HUES48 (cell line): ENCODE measurements around the gene IFFO2.

Experiments
- H3K27ac ChIP-seq: one replicate; pipeline ENCODE4 v1.7.0; 2013; ENCODE audit warnings: low read depth, low read length, inconsistent platforms
- H3K27me3 ChIP-seq: 2 replicates; pipeline ENCODE4 v1.6.1; 2013; ENCODE audit warnings: mild to moderate bottlenecking, low read length; ENCODE audit not compliant: control insufficient read depth, insufficient read depth
- H3K36me3 ChIP-seq: 2 replicates; pipeline ENCODE4 v1.6.1; 2013; ENCODE audit warnings: low read length; ENCODE audit not compliant: control insufficient read depth, insufficient read depth
- H3K4me1 ChIP-seq: 2 replicates; pipeline ENCODE4 v1.6.1; 2013; ENCODE audit warnings: mild to moderate bottlenecking, low read length; ENCODE audit not compliant: control insufficient read depth, insufficient read depth
- H3K4me3 ChIP-seq: 2 replicates; pipeline ENCODE4 v1.5.1; 2013; ENCODE audit warnings: mild to moderate bottlenecking, low read depth, low read length
- H3K9ac ChIP-seq: 2 replicates; pipeline ENCODE4 v1.6.1; 2013; ENCODE audit warnings: mild to moderate bottlenecking, low read depth, low read length, moderate library complexity
- H3K9me3 ChIP-seq: 2 replicates; pipeline ENCODE4 v1.6.1; 2013; ENCODE audit warnings: low read length; ENCODE audit not compliant: control insufficient read depth, insufficient read depth

IFFO2 gene

DNA sequence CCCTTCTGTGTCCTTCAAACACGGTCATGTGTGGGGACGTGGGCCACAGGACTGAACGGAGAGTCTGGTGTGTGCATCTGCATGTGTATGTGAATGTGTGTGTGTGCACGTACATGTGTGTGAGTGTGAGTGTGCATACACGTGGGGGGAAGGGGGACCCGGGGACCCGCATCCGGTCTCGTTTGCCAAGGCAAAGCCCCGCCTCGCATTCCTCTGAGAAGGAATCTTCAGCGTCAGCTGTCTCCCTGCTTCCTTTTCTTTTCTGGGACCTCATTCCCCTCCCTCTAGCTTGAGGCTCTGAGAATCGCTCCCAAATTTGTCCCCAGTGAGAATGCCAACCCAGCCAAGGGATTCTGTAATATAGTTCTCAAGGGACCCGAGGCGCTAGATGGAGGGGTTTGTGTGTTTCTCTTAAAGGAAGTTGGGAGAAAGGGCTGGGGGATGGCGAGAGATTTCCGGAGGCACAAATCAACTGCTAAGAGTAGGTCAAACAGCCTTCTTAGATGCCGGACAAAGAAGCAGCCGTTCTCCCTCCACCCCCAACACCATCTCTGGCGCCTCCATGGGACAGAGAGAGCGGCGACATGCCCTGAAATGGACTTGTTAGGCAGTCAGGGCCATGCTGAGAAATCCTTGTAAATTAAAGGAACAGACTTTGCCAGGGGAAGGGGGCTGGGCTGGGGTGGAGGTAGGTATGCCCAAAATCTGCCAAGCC lies 6.6 kb downstream of the IFFO2 start:
- H3K4me1 ChIP-seq: peaks cover 46% of the 10 kb centered on the region
- H3K27ac ChIP-seq: peak overlapping the region; percentile 90
- H3K36me3 ChIP-seq: no peaks in the 10 kb centered on the region
- H3K9ac ChIP-seq: peak overlapping the region; percentile 4
- peak overlapping the region; percentile 24 for H3K4me3 ChIP-seq
- no peaks in the 10 kb centered on the region for H3K9me3 ChIP-seq
- H3K27me3 ChIP-seq: peaks cover 9% of the 10 kb centered on the region

DNA sequence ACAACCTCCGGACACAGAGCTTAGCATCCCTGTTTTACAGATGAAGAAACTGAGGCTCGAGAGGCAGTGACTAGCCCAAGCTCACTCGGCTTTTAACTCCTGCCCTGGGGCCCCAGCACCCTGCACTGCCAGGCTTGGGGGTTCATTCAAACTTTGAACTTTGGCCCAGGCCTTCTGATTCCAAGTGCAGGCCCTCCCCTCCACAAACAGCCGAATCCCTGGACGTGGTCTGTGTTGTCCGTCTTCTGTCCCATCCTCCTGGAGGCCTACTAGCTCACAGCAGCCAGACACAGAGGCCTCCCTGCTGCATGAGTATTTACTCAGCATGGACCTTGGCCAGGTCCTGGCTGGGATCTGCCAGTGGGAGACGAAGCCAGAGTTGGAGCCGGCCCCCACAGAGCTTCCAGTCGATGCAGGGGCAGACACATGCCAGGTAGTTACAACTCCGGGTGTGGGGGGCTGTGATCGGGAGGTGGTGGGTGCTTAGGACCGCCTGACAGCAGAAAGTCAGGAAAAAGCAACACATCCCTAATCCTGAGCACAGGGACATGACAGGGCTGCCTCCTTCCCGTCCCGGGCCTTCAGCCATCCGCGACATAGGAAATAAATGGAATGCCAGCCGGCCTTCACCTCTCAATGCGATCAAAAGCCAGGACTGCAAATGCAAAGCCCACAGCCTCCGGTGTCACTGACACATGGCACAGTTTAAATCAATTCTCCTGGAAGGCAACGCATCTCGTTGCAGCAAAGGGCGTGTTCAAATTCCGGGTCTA lies 7.4 kb downstream of the IFFO2 start:
- no peaks in the 10 kb centered on the region for H3K9me3 ChIP-seq
- peaks cover 41% of the 10 kb centered on the region for H3K4me1 ChIP-seq
- no peak overlapping the region; the same call in 1 of the 2 replicates for H3K4me3 ChIP-seq
- no peaks in the 10 kb centered on the region for H3K36me3 ChIP-seq
- H3K27ac ChIP-seq: peak overlapping the region; percentile 90
- 0 out of 2 replicates have a peak, but pooled peaks cover 2% of the 10 kb centered on the region for H3K27me3 ChIP-seq
- peak overlapping the region; percentile 4; the same call in 1 of the 2 replicates for H3K9ac ChIP-seq

GRCh38 chr1:18948048-18948912 lies 8.2 kb downstream of the IFFO2 start:
- H3K4me3 ChIP-seq: no peak overlapping the region
- no peaks in the 10 kb centered on the region for H3K36me3 ChIP-seq
- peaks cover 38% of the 10 kb centered on the region for H3K4me1 ChIP-seq
- peak overlapping the region; percentile 90 for H3K27ac ChIP-seq
- H3K27me3 ChIP-seq: no peaks in the 10 kb centered on the region
- no peak overlapping the region for H3K9ac ChIP-seq
- no peaks in the 10 kb centered on the region for H3K9me3 ChIP-seq

GRCh38 chr1:18947570-18947969 lies 8.9 kb downstream of the IFFO2 start:
- Histone ChIP-seq H3K9me3 (no peaks in the 10 kb centered on the region), H3K27ac (no peak overlapping the region), H3K27me3 (no peaks in the 10 kb centered on the region), H3K36me3 (no peaks in the 10 kb centered on the region), H3K4me1 (peaks cover 38% of the 10 kb centered on the region), H3K9ac (no peak overlapping the region), H3K4me3 (no peak overlapping the region)

GRCh38 chr1:18946550-18947381 lies 9.7 kb downstream of the IFFO2 start:
- Histone ChIP-seq H3K36me3 (no peaks in the 10 kb centered on the region), H3K4me1 (peaks cover 44% of the 10 kb centered on the region), H3K27me3 (no peaks in the 10 kb centered on the region), H3K9ac (no peak overlapping the region), H3K9me3 (no peaks in the 10 kb centered on the region), H3K4me3 (no peak overlapping the region), H3K27ac (peak overlapping the region; percentile 11)

DNA sequence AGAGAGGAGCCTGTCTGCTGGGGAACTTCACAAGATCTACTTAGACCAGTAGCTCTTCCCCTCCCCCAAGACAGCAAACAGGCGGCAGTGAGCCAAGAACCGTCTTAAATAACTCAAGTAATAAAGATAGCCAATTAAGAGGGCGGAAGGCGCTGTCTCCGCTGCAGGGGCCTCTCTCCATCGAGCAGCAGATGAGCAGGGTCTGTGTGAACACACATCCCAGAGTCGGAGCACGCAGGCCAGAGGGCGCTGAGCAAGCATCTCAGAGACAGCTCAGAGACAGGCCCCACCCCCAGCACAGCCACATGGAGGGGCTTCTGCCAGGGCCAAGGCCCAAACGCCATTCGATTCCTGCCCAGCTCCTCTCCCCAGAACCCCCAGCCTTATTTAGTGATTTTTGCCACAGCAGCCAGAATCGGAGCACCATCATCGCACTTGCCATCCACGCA lies 11.1 kb downstream of the IFFO2 start:
- Histone ChIP-seq H3K27ac (no peak overlapping the region), H3K4me3 (no peak overlapping the region), H3K9ac (no peak overlapping the region), H3K27me3 (no peaks in the 10 kb centered on the region), H3K9me3 (no peaks in the 10 kb centered on the region), H3K36me3 (no peaks in the 10 kb centered on the region), H3K4me1 (peaks cover 51% of the 10 kb centered on the region)

GRCh38 chr1:18944810-18945209 lies 11.7 kb downstream of the IFFO2 start:
- Histone ChIP-seq H3K27ac (no peak overlapping the region), H3K4me1 (peaks cover 49% of the 10 kb centered on the region), H3K36me3 (no peaks in the 10 kb centered on the region)

DNA sequence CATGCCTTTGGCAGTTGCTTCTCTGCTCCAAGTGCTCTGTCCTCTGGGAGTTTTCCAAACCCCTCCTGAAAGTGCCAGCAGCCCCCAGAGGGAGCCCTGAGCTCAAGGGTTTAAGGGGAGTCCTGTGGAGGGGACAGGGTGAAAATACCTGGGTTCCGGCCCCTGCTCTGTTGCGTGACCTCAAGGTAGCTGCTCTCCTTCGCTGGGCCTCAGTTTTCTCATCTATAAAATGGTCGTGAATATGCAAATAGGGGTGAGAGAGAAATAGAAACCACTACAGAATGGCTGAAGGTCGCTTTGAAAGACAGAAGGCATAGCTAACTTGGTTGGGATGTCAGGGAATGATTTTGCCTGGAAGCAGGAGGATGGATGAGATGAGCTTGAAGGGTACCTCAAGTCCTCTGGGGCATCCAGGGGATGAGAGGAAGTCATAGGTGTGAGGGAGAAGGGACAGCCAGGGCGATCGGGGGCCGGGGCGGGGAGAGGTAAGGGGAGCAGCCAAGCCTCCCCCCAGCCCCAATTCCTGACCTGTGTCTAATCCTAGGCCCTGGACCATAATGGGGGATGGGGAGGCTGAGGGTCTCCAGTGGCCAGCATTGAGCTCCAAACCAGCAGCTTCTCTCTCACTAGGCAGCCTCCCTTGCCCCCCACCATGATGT lies 12.4 kb downstream of the IFFO2 start:
- Histone ChIP-seq H3K4me3 (no peak overlapping the region), H3K27me3 (no peaks in the 10 kb centered on the region), H3K4me1 (peaks cover 43% of the 10 kb centered on the region), H3K27ac (no peak overlapping the region), H3K9ac (no peak overlapping the region), H3K9me3 (no peaks in the 10 kb centered on the region), H3K36me3 (no peaks in the 10 kb centered on the region)

More at GRCh38 chr1:18944810-18945209, 11.7 kb downstream of the IFFO2 start:
- H3K9ac ChIP-seq: no peak overlapping the region
- H3K9me3 ChIP-seq: no peaks in the 10 kb centered on the region
- no peak overlapping the region for H3K4me3 ChIP-seq
- H3K27me3 ChIP-seq: no peaks in the 10 kb centered on the region

DNA sequence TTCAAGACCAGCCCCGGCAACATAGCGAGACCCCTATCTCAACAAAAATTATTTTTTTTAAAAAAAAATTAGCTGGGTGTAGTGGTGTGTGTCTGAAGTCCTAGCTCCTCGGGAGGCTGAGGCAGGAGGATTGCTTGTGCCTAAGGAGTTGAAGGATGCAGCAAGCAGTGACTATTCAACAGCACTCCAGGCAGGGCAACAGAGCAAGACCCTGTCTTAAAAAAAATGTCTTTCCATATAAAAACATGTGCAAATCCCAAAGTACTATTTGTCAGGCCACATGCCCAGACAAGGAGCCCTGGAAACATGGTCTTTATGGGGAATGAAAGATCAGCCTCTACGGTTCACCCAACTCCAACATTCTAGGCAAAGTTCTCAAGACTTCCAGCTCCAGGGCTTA lies 13.3 kb downstream of the IFFO2 start:
- Histone ChIP-seq H3K4me1 (peaks cover 47% of the 10 kb centered on the region), H3K27ac (no peak overlapping the region), H3K4me3 (no peak overlapping the region)

GRCh38 chr1:18942340-18942739 lies 14.1 kb downstream of the IFFO2 start:
- Histone ChIP-seq H3K4me3 (no peak overlapping the region), H3K9me3 (no peaks in the 10 kb centered on the region), H3K4me1 (peaks cover 51% of the 10 kb centered on the region), H3K9ac (0 out of 2 replicates have a peak overlapping the region, but pooled peaks have one; percentile 30), H3K27ac (peak overlapping the region; percentile 85), H3K36me3 (no peaks in the 10 kb centered on the region), H3K27me3 (no peaks in the 10 kb centered on the region)

More for the DNA sequence above, 13.3 kb downstream of the IFFO2 start:
- no peaks in the 10 kb centered on the region for H3K36me3 ChIP-seq
- no peak overlapping the region for H3K9ac ChIP-seq
- no peaks in the 10 kb centered on the region for H3K9me3 ChIP-seq
- H3K27me3 ChIP-seq: no peaks in the 10 kb centered on the region
